ENCODE measurements around the gene CDC25A. TPM values are rescaled to one million over a fixed set of nuclear protein-coding genes. Genes with fewer than 3 reads are reported as not detected.
"Not testable (repeated sequence)": the region's sequence is repeated elsewhere in the genome, so short reads cannot be mapped to it uniquely, and the experiment has no call there.

The CDC25A gene
- total RNA-seq, 4 donors from 2014 or later: 0.40 to 1.7 TPM; not detected in 2

DNA sequence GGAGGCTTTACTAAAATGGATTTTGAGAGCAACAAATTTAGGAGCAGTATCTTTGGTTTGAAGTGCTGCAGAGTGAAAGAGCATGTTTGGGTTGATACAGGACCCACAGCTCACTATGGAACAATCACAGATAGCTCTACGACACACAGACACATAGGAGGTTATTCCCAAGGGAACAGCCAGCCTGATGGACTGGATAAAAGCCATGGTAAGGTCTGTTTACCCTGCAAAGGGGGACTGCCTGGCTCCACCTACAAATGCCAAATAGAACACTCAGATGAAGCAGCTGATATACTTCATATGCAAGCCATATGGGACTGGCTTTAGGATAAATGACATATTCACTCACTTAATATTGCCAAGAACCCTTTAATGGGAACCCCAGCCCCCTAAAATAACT is 75.4 kb downstream of the CDC25A start:
- TF ChIP-seq POLR2A (IDR thresholded peaks at IDR 0.05) (no peak), POLR2AphosphoS5 (IDR thresholded peaks at IDR 0.05) (no peak), EP300 (IDR thresholded peaks at IDR 0.05) (no peak)
- TF ChIP-seq, protein P1, sequence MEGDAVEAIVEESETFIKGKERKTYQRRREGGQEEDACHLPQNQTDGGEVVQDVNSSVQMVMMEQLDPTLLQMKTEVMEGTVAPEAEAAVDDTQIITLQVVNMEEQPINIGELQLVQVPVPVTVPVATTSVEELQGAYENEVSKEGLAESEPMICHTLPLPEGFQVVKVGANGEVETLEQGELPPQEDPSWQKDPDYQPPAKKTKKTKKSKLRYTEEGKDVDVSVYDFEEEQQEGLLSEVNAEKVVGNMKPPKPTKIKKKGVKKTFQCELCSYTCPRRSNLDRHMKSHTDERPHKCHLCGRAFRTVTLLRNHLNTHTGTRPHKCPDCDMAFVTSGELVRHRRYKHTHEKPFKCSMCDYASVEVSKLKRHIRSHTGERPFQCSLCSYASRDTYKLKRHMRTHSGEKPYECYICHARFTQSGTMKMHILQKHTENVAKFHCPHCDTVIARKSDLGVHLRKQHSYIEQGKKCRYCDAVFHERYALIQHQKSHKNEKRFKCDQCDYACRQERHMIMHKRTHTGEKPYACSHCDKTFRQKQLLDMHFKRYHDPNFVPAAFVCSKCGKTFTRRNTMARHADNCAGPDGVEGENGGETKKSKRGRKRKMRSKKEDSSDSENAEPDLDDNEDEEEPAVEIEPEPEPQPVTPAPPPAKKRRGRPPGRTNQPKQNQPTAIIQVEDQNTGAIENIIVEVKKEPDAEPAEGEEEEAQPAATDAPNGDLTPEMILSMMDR (IDR thresholded peaks at IDR 0.05): no peak
- 88% methylated on average over 1 of the region's 1 CpG; no CpG with 5 or more reads in 1 of the 2 donors for WGBS, 2 donors (ENCODE audit: low coverage in 1 of 2)
- no peaks in the 10 kb centered on the region for H3K4me1 ChIP-seq
- H3K27me3 ChIP-seq: no peaks in the 10 kb centered on the region
- no peak overlapping the region for H3K27ac ChIP-seq
- no peaks in the 10 kb centered on the region for H3K9me3 ChIP-seq
- ATAC-seq: no peak
- H3K4me3 ChIP-seq: no peak overlapping the region
- H3K36me3 ChIP-seq: no peaks in the 10 kb centered on the region

DNA sequence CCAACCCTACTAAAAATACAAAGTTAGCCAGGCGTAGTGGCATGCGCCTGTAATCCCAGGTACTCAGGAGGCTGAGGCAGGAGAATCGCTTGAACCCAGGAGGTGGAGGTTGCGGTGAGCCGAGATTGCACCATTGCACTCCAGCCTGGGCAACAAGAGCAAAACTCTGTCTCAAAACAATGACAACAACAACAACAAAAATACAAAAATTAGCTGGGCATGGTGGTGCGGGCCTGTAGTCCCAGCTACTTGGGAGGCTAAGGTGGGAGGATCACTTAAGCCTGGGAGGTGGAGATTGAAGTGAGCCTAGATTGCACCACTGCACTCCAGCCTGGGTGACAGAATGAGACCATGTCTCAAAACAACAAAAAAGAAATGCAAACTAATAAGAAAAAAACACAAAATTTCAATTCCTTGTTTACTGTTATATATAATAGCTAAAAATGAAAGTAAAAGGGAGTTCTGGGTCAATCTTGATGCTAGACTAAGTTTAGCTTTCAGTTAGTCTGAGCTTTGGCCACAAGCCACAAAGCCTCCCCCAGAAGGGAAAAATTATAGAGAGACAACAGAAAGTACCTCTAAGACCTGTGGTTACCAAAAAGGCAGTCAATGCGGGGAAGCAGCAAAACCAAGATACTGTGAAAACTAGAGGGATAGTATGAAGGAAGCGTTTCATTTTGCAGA is 76.0 kb downstream of the CDC25A start:
- not testable (repeated sequence) for H3K27ac ChIP-seq, H3K36me3 ChIP-seq, H3K4me3 ChIP-seq, H3K4me1 ChIP-seq, H3K9me3 ChIP-seq, H3K27me3 ChIP-seq, ATAC-seq
- WGBS, 2 donors (ENCODE audit: low coverage in 1 of 2): 74 to 100% methylated on average over 2 to 8 of the region's 8 CpGs

DNA sequence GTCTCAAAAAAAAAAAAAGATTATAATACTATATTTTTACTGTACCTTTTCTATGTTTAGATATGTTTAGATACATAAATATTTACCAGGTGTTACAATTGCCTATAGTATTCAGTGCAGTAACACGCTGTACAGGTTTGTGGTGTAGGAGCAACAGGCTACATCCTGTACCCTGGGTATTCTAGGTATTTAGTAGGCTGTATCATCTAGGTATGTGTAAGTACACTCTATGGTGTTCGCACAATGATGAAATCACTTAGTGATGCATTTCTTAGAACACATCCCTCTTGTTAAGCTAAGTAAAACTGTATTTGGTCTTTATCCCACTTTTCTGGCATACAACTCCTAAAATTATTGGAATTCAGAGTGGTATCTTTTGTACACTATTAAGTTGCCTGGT is 77.8 kb downstream of the CDC25A start:
- no peak for ATAC-seq
- H3K4me1 ChIP-seq: no peaks in the 10 kb centered on the region
- no peak overlapping the region for H3K4me3 ChIP-seq
- H3K27ac ChIP-seq: no peak overlapping the region
- H3K9me3 ChIP-seq: no peaks in the 10 kb centered on the region
- TF ChIP-seq POLR2AphosphoS5 (IDR thresholded peaks at IDR 0.05) (no peak), EP300 (IDR thresholded peaks at IDR 0.05) (no peak), POLR2A (IDR thresholded peaks at IDR 0.05) (no peak)
- TF ChIP-seq, protein P1 (IDR thresholded peaks at IDR 0.05): no peak
- WGBS, 2 donors (ENCODE audit: low coverage in 1 of 2): 88 to 96% methylated on average over 2 of the region's 2 CpGs
- no peaks in the 10 kb centered on the region for H3K27me3 ChIP-seq
- H3K36me3 ChIP-seq: no peaks in the 10 kb centered on the region

DNA sequence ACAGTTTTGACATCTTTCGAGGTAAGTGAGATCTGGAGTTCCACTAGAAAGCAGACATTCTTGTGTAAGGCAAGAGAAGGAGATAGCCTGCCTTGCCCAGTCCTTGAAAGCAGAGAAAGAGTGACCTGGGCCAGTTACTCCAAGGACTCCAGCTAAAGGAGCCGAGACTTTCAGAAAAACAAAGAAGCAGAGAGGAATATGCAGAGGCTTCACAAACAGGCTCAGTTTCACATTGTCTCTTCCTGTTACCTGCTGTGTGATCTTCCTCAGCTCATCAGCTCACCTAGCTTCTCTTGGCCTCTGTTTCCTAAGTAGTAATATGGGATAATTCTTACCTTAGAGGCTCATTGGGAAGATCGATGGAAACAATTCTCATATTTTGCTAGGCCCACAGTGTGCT is 81.0 kb downstream of the CDC25A start:
- ATAC-seq: no peak
- no peak overlapping the region for H3K4me3 ChIP-seq
- no peaks in the 10 kb centered on the region for H3K36me3 ChIP-seq
- H3K27me3 ChIP-seq: no peaks in the 10 kb centered on the region
- H3K9me3 ChIP-seq: no peaks in the 10 kb centered on the region
- no peak overlapping the region for H3K27ac ChIP-seq
- no peak for TF ChIP-seq POLR2AphosphoS5 (IDR thresholded peaks at IDR 0.05)
- TF ChIP-seq, protein P1 (IDR thresholded peaks at IDR 0.05): no peak
- TF ChIP-seq POLR2A (IDR thresholded peaks at IDR 0.05): no peak
- TF ChIP-seq EP300 (IDR thresholded peaks at IDR 0.05): no peak
- 81 to 87% methylated on average over 2 to 3 of the region's 3 CpGs for WGBS, 2 donors (ENCODE audit: low coverage in 1 of 2)
- no peaks in the 10 kb centered on the region for H3K4me1 ChIP-seq

Small RNA genes within 50 kb of the gene (small RNA-seq; reads per million reads assigned to genes)
- 0 to 4.1 (median 0.77) reads per million in 4 donors for gene MIR4443
- gene NDUFB1P1: 0 reads per million in 4 donors
- gene RNU7-128P: 0 reads per million in 4 donors
- 0 reads per million in 4 donors for gene SNRPFP4

Other genes starting within 250 kb of the CDC25A start
- 100 to 1,000 TPM; 214 to 351 (median 231) TPM for gene MAP4, start 172.0 kb downstream of the CDC25A start, total RNA-seq
- gene CAMP, start 35.1 kb upstream of the CDC25A start, total RNA-seq: not detected
- 10 to 100 TPM in 1 of 4 donors, 1 to 10 TPM in 3; 5.8 to 16.2 (median 8.0) TPM for gene ZNF589, start 52.7 kb upstream of the CDC25A start, total RNA-seq
- gene NME6, start 113.0 kb upstream of the CDC25A start, total RNA-seq: 10 to 100 TPM; 19.9 to 32.7 (median 29.5) TPM
- gene SPINK8, start 145.2 kb upstream of the CDC25A start, total RNA-seq: not detected
- gene FBXW12, start 183.8 kb upstream of the CDC25A start, total RNA-seq: not detected
- 100 to 1,000 TPM; 125 to 186 (median 147) TPM for gene PLXNB1, start 241.7 kb upstream of the CDC25A start, total RNA-seq